Activated T-helper 1 cell treated with anti-CD3 and anti-CD28 coated beads, Interleukin-12 subunit alpha, Interleukin-12 subunit beta, Interleukin-2, Interleukin-4 antibody, amounts not matched to agents 30 ng/mL and 10 ng/mL and 1 ng/mL, durations not matched to agents 14 hours and 24 hours and 36 hours (primary cell): Measurements from ENCODE around the gene APP. TPM values are rescaled to one million over a fixed set of nuclear protein-coding genes. Genes with fewer than 3 reads are reported as not detected.

Experiments used
- DNase-seq: peaks from one replicate; pipeline ENCODE4 v3.0.0; 2021; ENCODE audit warnings: low spot score
- H3K27ac Mint-ChIP-seq: one replicate; pipeline ENCODE4 v1.8.0; 2021; ENCODE audit warnings: mild to moderate bottlenecking, mixed read lengths
- H3K27me3 Mint-ChIP-seq: one replicate; pipeline ENCODE4 v1.8.0; 2022; ENCODE audit warnings: mild to moderate bottlenecking, moderate library complexity, mixed read lengths; ENCODE audit not compliant: insufficient read depth
- H3K36me3 Mint-ChIP-seq: one replicate; pipeline ENCODE4 v1.8.0; 2021; ENCODE audit warnings: low read depth, mixed read lengths
- H3K4me1 Mint-ChIP-seq: one replicate; pipeline ENCODE4 v1.8.0; 2021; ENCODE audit warnings: low read depth, mixed read lengths
- H3K4me3 Mint-ChIP-seq: one replicate; pipeline ENCODE4 v1.8.0; 2021; ENCODE audit warnings: mild to moderate bottlenecking, moderate library complexity, mixed read lengths
- H3K9me3 Mint-ChIP-seq: one replicate; pipeline ENCODE4 v1.8.0; 2021; ENCODE audit warnings: mixed read lengths
- intact Hi-C: fragments of 100-400 bp; cut with micrococcal nuclease; formaldehyde crosslinking; loops from one replicate; pipeline ENCODE4 v1.15.1; 2024
- total RNA-seq: library from RNA; stranded (reverse); gene quantifications from 2 replicates; pipeline ENCODE4 v1.2.3, GENCODE V29; 2022

APP gene
- total RNA-seq, 1 donor from 2014 or later = 66.6 TPM

GRCh38 chr21:25909341-25909740 lies 261.2 kb downstream of the APP start:
- no peak for DNase-seq
- Mint-ChIP-seq H3K4me3 (no peak overlapping the region), H3K36me3 (no peaks in the 10 kb centered on the region), H3K27ac (no peak overlapping the region), H3K27me3 (no peaks in the 10 kb centered on the region), H3K9me3 (no peaks in the 10 kb centered on the region), H3K4me1 (no peaks in the 10 kb centered on the region)
- intact Hi-C loops = no loop called here

DNA sequence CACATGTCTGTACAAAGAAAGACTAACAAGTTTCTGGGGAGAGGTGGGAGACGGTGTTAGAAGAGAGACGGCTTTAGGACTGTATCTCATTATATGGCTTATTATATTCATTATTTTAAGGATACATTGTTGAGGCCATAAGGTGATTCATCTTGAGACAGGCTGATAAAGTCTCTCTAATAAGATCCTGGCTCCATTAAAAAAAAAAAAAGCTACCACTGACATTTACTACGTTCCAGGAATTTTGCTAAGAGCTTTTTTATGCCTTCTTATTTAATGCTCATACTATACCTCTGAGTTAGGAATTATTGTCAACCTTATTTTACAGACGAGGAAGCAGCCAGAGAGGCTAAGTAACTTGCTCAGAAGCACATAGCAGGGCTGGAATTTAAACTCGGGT lies 262.1 kb downstream of the APP start:
- Mint-ChIP-seq H3K4me3 (no peak overlapping the region), H3K27ac (no peak overlapping the region), H3K9me3 (no peaks in the 10 kb centered on the region), H3K27me3 (no peaks in the 10 kb centered on the region), H3K4me1 (no peaks in the 10 kb centered on the region), H3K36me3 (no peaks in the 10 kb centered on the region)
- no peak for DNase-seq
- intact Hi-C loops = no loop called here

DNA sequence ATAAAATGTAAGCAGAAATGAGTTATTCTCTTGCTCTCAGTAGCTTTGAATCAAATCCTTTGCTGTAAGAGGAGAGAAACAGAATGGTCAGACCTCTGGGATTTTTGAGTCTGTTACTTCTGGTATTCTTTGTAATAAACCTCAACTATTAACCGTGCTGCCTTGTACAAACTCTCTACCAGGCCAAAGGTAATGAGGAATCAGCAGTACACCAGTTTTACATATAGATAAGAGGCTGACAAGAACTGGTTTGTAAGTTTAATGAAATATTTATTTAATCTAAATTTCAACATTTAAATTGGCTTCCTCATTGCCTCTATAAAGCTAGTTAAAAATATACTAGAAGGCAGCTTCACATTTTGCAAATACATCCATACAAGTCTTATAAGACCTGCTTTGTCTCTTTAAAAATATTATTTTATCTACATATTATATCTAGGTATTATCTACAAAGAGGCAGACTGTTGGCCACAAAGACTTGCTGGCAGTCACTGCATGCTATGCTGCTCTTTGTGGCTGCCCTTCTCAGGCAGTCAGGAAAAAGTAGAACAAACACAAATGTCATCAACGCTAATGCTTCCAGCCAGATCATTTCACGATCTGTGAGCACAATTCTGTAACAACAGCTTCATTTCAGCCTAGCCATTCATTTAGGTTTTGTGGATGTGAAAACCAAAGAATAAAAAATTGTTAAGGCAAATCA lies 262.8 kb downstream of the APP start:
- H3K36me3 Mint-ChIP-seq = no peaks in the 10 kb centered on the region
- H3K4me3 Mint-ChIP-seq = no peak overlapping the region
- no peak overlapping the region for H3K27ac Mint-ChIP-seq
- DNase-seq = no peak
- no peaks in the 10 kb centered on the region for H3K27me3 Mint-ChIP-seq
- H3K4me1 Mint-ChIP-seq = no peaks in the 10 kb centered on the region
- no peaks in the 10 kb centered on the region for H3K9me3 Mint-ChIP-seq
- intact Hi-C loops = no loop called here

DNA sequence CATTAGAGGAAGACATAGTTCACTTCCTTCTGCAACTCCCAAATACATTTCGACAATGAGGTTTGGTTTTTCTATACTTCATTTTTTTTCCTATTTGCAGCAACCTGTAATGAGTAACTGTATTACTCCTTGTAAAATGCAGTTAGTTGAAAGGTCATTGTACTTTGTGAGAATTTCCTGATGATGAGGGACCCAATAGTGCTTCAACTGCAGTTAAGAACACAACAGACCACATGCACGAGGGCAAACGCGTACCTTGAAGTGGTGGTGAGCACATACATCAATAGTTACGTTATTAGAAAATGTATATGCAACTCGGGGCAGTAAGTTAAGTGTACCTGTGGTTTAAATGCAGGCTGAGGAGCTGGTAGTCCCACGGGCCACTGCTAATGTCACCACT lies 264.0 kb downstream of the APP start:
- Mint-ChIP-seq H3K4me3 (no peak overlapping the region), H3K4me1 (no peaks in the 10 kb centered on the region), H3K36me3 (no peaks in the 10 kb centered on the region), H3K9me3 (no peaks in the 10 kb centered on the region), H3K27me3 (no peaks in the 10 kb centered on the region), H3K27ac (no peak overlapping the region)
- no peak for DNase-seq
- intact Hi-C loops = no loop called here

DNA sequence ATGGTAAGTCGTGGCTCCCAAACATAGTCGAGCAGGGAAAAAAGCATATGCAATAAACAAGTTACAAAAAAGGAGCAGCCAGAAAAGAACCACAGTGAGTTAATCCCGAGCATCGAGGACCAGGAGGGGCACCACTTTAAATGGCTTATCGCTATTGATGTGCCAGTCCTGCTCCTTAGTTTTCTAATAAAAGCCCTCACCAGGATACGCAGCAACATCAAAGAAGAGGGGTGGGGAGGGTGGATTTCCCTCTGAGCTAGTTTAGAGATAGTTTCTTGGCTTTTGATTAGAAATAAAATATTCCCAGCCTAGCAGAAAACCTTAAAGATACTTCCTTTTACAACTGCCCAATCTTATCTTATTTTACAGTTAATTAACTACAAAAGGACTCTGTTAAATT lies 265.4 kb downstream of the APP start:
- Mint-ChIP-seq H3K4me1 (no peaks in the 10 kb centered on the region), H3K9me3 (no peaks in the 10 kb centered on the region), H3K27ac (no peak overlapping the region), H3K4me3 (no peak overlapping the region), H3K36me3 (no peaks in the 10 kb centered on the region), H3K27me3 (no peaks in the 10 kb centered on the region)
- DNase-seq = no peak
- intact Hi-C loops = no loop called here

GRCh38 chr21:25904044-25904695 lies 266.4 kb downstream of the APP start:
- H3K4me3 Mint-ChIP-seq = no peak overlapping the region
- no peaks in the 10 kb centered on the region for H3K27me3 Mint-ChIP-seq
- H3K36me3 Mint-ChIP-seq = no peaks in the 10 kb centered on the region
- H3K27ac Mint-ChIP-seq = no peak overlapping the region
- no peaks in the 10 kb centered on the region for H3K9me3 Mint-ChIP-seq
- H3K4me1 Mint-ChIP-seq = no peaks in the 10 kb centered on the region
- DNase-seq = no peak
- intact Hi-C loops = no loop called here

DNA sequence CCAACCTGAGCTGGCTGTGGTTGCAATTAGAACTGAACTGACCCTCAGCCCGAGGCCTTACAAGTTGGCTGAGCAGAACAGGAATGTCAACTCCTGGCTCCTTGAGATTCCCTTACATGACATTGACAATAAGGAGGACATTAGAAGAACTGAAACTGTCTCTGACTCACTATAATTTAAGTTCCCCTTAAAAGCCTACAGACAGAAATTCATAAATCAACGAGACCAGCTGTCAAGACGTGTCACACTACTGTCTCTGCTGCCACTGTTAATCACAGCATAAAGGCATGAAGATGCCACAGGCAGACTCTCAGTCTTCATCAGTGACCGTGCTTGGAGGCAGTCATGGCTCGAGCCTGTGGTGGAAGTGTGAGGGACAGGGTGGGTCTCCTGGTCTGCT lies 267.0 kb downstream of the APP start:
- no peaks in the 10 kb centered on the region for H3K27me3 Mint-ChIP-seq
- DNase-seq = no peak
- no peak overlapping the region for H3K27ac Mint-ChIP-seq

GRCh38 chr21:25901330-25901979 lies 269.1 kb downstream of the APP start:
- H3K27me3 Mint-ChIP-seq = no peaks in the 10 kb centered on the region
- no peak for DNase-seq
- no peak overlapping the region for H3K4me3 Mint-ChIP-seq
- peaks cover under 1% of the 10 kb centered on the region for H3K36me3 Mint-ChIP-seq
- intact Hi-C loops = no loop called here
- no peaks in the 10 kb centered on the region for H3K9me3 Mint-ChIP-seq
- H3K27ac Mint-ChIP-seq = no peak overlapping the region
- peaks cover 4% of the 10 kb centered on the region for H3K4me1 Mint-ChIP-seq

More for the DNA sequence above, 267.0 kb downstream of the APP start:
- no peak overlapping the region for H3K4me3 Mint-ChIP-seq
- no peaks in the 10 kb centered on the region for H3K4me1 Mint-ChIP-seq
- no peaks in the 10 kb centered on the region for H3K36me3 Mint-ChIP-seq
- no peaks in the 10 kb centered on the region for H3K9me3 Mint-ChIP-seq
- intact Hi-C loops = no loop called here

GRCh38 chr21:25898671-25899070 lies 271.9 kb downstream of the APP start:
- intact Hi-C loops = no loop called here
- H3K4me1 Mint-ChIP-seq = peaks cover 7% of the 10 kb centered on the region
- no peaks in the 10 kb centered on the region for H3K9me3 Mint-ChIP-seq
- H3K4me3 Mint-ChIP-seq = no peak overlapping the region
- H3K27ac Mint-ChIP-seq = no peak overlapping the region
- H3K27me3 Mint-ChIP-seq = no peaks in the 10 kb centered on the region
- DNase-seq = no peak
- H3K36me3 Mint-ChIP-seq = peaks cover 1% of the 10 kb centered on the region

- intact Hi-C loops = no loop called here
- no peaks in the 10 kb centered on the region for H3K27me3 Mint-ChIP-seq
- H3K4me1 Mint-ChIP-seq = peaks cover 7% of the 10 kb centered on the region
- peaks cover 5% of the 10 kb centered on the region for H3K36me3 Mint-ChIP-seq
- H3K27ac Mint-ChIP-seq = no peak overlapping the region
- no peak overlapping the region for H3K4me3 Mint-ChIP-seq
- no peaks in the 10 kb centered on the region for H3K9me3 Mint-ChIP-seq
- no peak for DNase-seq
These were observed 273.2 kb downstream of the APP start for GRCh38 chr21:25897383-25897782.

DNA sequence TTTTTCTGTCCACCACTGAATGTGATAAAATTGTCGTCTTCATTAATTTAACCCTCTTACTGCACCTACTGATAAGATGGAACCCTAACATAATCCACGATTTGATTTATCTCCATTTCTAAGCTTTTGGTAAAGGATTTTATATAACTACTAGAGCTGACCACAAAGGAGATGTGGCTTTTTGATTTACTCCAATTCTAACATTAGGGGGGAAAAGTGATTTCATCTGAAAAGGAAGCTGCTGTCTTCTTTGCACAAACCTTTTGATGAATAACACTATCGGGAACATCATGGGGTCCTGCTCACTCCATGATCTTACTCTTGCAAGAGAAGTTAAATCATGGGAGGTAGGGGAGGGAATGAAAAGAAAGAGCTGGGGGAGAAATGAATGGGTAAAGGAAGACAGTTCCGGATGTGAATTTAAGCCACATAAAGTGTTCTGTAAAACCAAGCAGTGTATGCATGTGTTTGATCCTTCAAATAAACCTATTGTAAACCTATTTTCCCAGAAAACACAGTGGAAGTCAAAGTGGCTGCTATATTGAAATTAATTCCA lies 274.0 kb downstream of the APP start:
- no peaks in the 10 kb centered on the region for H3K27me3 Mint-ChIP-seq

GRCh38 chr21:25895565-25896205 lies 274.9 kb downstream of the APP start:
- DNase-seq = no peak
- Mint-ChIP-seq H3K27me3 (no peaks in the 10 kb centered on the region), H3K4me3 (no peak overlapping the region), H3K27ac (no peak overlapping the region), H3K4me1 (peaks cover 7% of the 10 kb centered on the region), H3K36me3 (peaks cover 7% of the 10 kb centered on the region), H3K9me3 (no peaks in the 10 kb centered on the region)
- intact Hi-C loops = loop anchor here (1.0 kb wide), 2 partner anchors 274 to 822 kb away; no protein-coding TSS in a partner anchor

More for the DNA sequence above, 274.0 kb downstream of the APP start:
- Mint-ChIP-seq H3K4me1 (peaks cover 7% of the 10 kb centered on the region), H3K27ac (no peak overlapping the region), H3K4me3 (no peak overlapping the region), H3K36me3 (peaks cover 5% of the 10 kb centered on the region), H3K9me3 (no peaks in the 10 kb centered on the region)
- intact Hi-C loops = no loop called here
- DNase-seq = no peak

- intact Hi-C loops = no loop called here
- peaks cover 7% of the 10 kb centered on the region for H3K36me3 Mint-ChIP-seq
- H3K27ac Mint-ChIP-seq = no peak overlapping the region
- no peak for DNase-seq
- H3K4me3 Mint-ChIP-seq = no peak overlapping the region
- H3K4me1 Mint-ChIP-seq = peaks cover 7% of the 10 kb centered on the region
- H3K9me3 Mint-ChIP-seq = no peaks in the 10 kb centered on the region
- no peaks in the 10 kb centered on the region for H3K27me3 Mint-ChIP-seq
These were observed 277.4 kb downstream of the APP start for GRCh38 chr21:25893191-25893590.
